GM21447 (cell line): ENCODE data around the gene ZNF644.

Source experiments
- ATAC-seq: cut with Tn5 transposase; IDR thresholded peaks from one replicate; pipeline ENCODE4 v1.9.1; 2021; ENCODE audit not compliant: unreplicated experiment

The ZNF644 gene

GRCh38 chr1:90989302-90989701, 32.5 kb downstream of the ZNF644 start:
- ATAC-seq, result no peak

GRCh38 chr1:90987841-90988240, 34.0 kb downstream of the ZNF644 start:
- no peak for ATAC-seq

- no peak for ATAC-seq
These were observed 34.9 kb downstream of the ZNF644 start for GRCh38 chr1:90986953-90987352.

GRCh38 chr1:90977522-90977921, 44.3 kb downstream of the ZNF644 start:
- no peak for ATAC-seq

GRCh38 chr1:90973897-90974798, 47.7 kb downstream of the ZNF644 start:
- ATAC-seq, result no peak

GRCh38 chr1:90970208-90970607, 51.6 kb downstream of the ZNF644 start:
- no peak for ATAC-seq

- ATAC-seq, result no peak
These were observed 52.6 kb downstream of the ZNF644 start for GRCh38 chr1:90969241-90969640.

GRCh38 chr1:90964444-90965035, 57.3 kb downstream of the ZNF644 start:
- ATAC-seq, result no peak

GRCh38 chr1:90963651-90964050, 58.2 kb downstream of the ZNF644 start:
- no peak for ATAC-seq

- no peak for ATAC-seq
These were observed 58.6 kb downstream of the ZNF644 start for GRCh38 chr1:90963236-90963635.

- peak; percentile 54 for ATAC-seq
These were observed 62.3 kb downstream of the ZNF644 start for GRCh38 chr1:90959352-90960206.

GRCh38 chr1:90957497-90957896, 64.3 kb downstream of the ZNF644 start:
- no peak for ATAC-seq

- ATAC-seq, result no peak
These were observed 66.1 kb downstream of the ZNF644 start for GRCh38 chr1:90955769-90956168.

GRCh38 chr1:90952906-90953305, 68.9 kb downstream of the ZNF644 start:
- no peak for ATAC-seq

GRCh38 chr1:90951009-90951408, 70.8 kb downstream of the ZNF644 start:
- ATAC-seq, result no peak

GRCh38 chr1:90948301-90948700, 73.5 kb downstream of the ZNF644 start:
- no peak for ATAC-seq

- ATAC-seq, result no peak
These were observed 75.2 kb downstream of the ZNF644 start for GRCh38 chr1:90946630-90947029.

GRCh38 chr1:90945287-90945686, 76.5 kb downstream of the ZNF644 start:
- no peak for ATAC-seq

- no peak for ATAC-seq
These were observed 77.9 kb downstream of the ZNF644 start for GRCh38 chr1:90943966-90944365.

- ATAC-seq, result no peak
These were observed 81.1 kb downstream of the ZNF644 start for GRCh38 chr1:90940746-90941145.

- no peak for ATAC-seq
These were observed 85.1 kb downstream of the ZNF644 start for GRCh38 chr1:90936731-90937130.

- no peak for ATAC-seq
These were observed 85.8 kb downstream of the ZNF644 start for GRCh38 chr1:90936061-90936460.
